Astrocyte (in vitro differentiated cells and primary cell): ENCODE measurements around the gene LRPAP1. TPM values are rescaled to one million over a fixed set of nuclear protein-coding genes. Genes with fewer than 3 reads are reported as not detected.

Experiments
- DNase-seq: peaks from one replicate; pipeline ENCODE4 v3.0.0-alpha.2; 2010; ENCODE audit warnings: low read depth
- FAIRE-seq: peaks from 2 replicates; lab custom pipeline; 2011; peaks lifted over from hg19 to GRCh38; lab: Jason Lieb, UNC
- H2AFZ ChIP-seq: 2 replicates; pipeline ENCODE4 v1.6.0; 2012; ENCODE audit warnings: low read depth, low read length, inconsistent platforms
- H3K27ac ChIP-seq: 2 replicates; pipeline ENCODE4 v1.5.1; 2011; ENCODE audit warnings: low read depth, low read length, inconsistent platforms
- H3K27me3 ChIP-seq: 2 replicates; pipeline ENCODE4 v1.6.0; 2011; ENCODE audit warnings: low read length, inconsistent platforms; ENCODE audit not compliant: insufficient read depth
- H3K36me3 ChIP-seq: 2 replicates; pipeline ENCODE4 v1.5.1; 2011; ENCODE audit warnings: low read length, inconsistent platforms; ENCODE audit not compliant: insufficient read depth
- H3K4me1 ChIP-seq: 2 replicates; pipeline ENCODE4 v1.5.1; 2011; ENCODE audit warnings: low read length, inconsistent platforms; ENCODE audit not compliant: insufficient read depth
- H3K4me2 ChIP-seq: 2 replicates; pipeline ENCODE4 v1.6.0; 2012; ENCODE audit warnings: low read length, inconsistent platforms
- H3K4me3 ChIP-seq: 2 replicates; pipeline ENCODE4 v1.5.1; 2011; ENCODE audit warnings: low read depth, mild to moderate bottlenecking, low read length, inconsistent platforms; ENCODE audit not compliant: insufficient read depth
- H3K79me2 ChIP-seq: 2 replicates; pipeline ENCODE4 v1.6.0; 2012; ENCODE audit warnings: mild to moderate bottlenecking, low read length, inconsistent platforms; ENCODE audit not compliant: insufficient read depth
- H3K9ac ChIP-seq: 2 replicates; pipeline ENCODE4 v1.6.0; 2012; ENCODE audit warnings: mild to moderate bottlenecking, low read length, inconsistent platforms
- H3K9me3 ChIP-seq: 2 replicates; pipeline ENCODE4 v1.5.1; 2012; ENCODE audit warnings: low read depth, mild to moderate bottlenecking, low read length, inconsistent platforms; ENCODE audit not compliant: insufficient read depth
- H4K20me1 ChIP-seq: 2 replicates; pipeline ENCODE4 v1.6.0; 2012; ENCODE audit warnings: low read length, inconsistent platforms; ENCODE audit not compliant: insufficient read depth
- H3K27ac Mint-ChIP-seq: one replicate; pipeline ENCODE4 v1.8.0; 2021; ENCODE audit warnings: mild to moderate bottlenecking, mixed read lengths; ENCODE audit not compliant: unreplicated experiment
- H3K27me3 Mint-ChIP-seq: one replicate; pipeline ENCODE4 v1.8.0; 2021; ENCODE audit warnings: low read depth, mixed read lengths; ENCODE audit not compliant: unreplicated experiment
- H3K36me3 Mint-ChIP-seq: one replicate; pipeline ENCODE4 v1.8.0; 2021; ENCODE audit warnings: low read depth, mixed read lengths; ENCODE audit not compliant: unreplicated experiment
- H3K4me1 Mint-ChIP-seq: one replicate; pipeline ENCODE4 v1.8.0; 2021; ENCODE audit warnings: low read depth, mixed read lengths; ENCODE audit not compliant: unreplicated experiment
- H3K4me3 Mint-ChIP-seq: one replicate; pipeline ENCODE4 v1.8.0; 2021; ENCODE audit warnings: mild to moderate bottlenecking, moderate library complexity, mixed read lengths; ENCODE audit not compliant: unreplicated experiment
- H3K9me3 Mint-ChIP-seq: one replicate; pipeline ENCODE4 v1.8.0; 2021; ENCODE audit warnings: mild to moderate bottlenecking, mixed read lengths; ENCODE audit not compliant: unreplicated experiment
- CTCF ChIP-seq: IDR thresholded peaks from 2 replicates; pipeline ENCODE4 v1.5.1; 2011; ENCODE audit warnings: low read depth, mild to moderate bottlenecking, inconsistent platforms, low read length, moderate library complexity; ENCODE audit not compliant: insufficient read depth
- EZH2 ChIP-seq: IDR thresholded peaks from 2 replicates; pipeline ENCODE4 v1.6.1; 2012; ENCODE audit warnings: mild to moderate bottlenecking, low read length, inconsistent platforms; ENCODE audit not compliant: insufficient read depth
- total RNA-seq: library from RNA; stranded (reverse); gene quantifications from 2 replicates; pipeline ENCODE4 v1.2.1, GENCODE V29; 2021

Gene LRPAP1
- total RNA-seq, 1 donor from 2014 or later = 191 TPM

- Histone ChIP-seq H3K79me2 (no peaks in the 10 kb centered on the region), H3K9ac (no peak overlapping the region), H3K4me2 (no peak overlapping the region), H2AFZ (no peak overlapping the region), H3K36me3 (peaks cover 3% of the 10 kb centered on the region), H3K4me3 (no peak overlapping the region), H3K9me3 (no peaks in the 10 kb centered on the region), H3K27ac (no peak overlapping the region), H3K4me1 (no peaks in the 10 kb centered on the region), H3K27me3 (no peaks in the 10 kb centered on the region), H4K20me1 (peaks cover 20% of the 10 kb centered on the region)
- Mint-ChIP-seq H3K27ac (no peak overlapping the region), H3K36me3 (peaks cover 29% of the 10 kb centered on the region), H3K4me1 (no peaks in the 10 kb centered on the region), H3K9me3 (no peaks in the 10 kb centered on the region), H3K27me3 (no peaks in the 10 kb centered on the region), H3K4me3 (no peak overlapping the region)
- no peak for FAIRE-seq
- no peak for DNase-seq
- TF ChIP-seq EZH2 (no peak), CTCF (no peak)
These were observed 15.1 kb downstream of the LRPAP1 start for GRCh38 chr4:3516836-3517730.

GRCh38 chr4:3516061-3516835 lies 16.0 kb downstream of the LRPAP1 start:
- H2AFZ ChIP-seq = no peak overlapping the region
- H3K9ac ChIP-seq = no peak overlapping the region
- no peaks in the 10 kb centered on the region for H3K79me2 ChIP-seq
- Mint-ChIP-seq H3K36me3 (peaks cover 29% of the 10 kb centered on the region), H3K27ac (no peak overlapping the region), H3K4me3 (no peak overlapping the region), H3K4me1 (no peaks in the 10 kb centered on the region), H3K27me3 (no peaks in the 10 kb centered on the region), H3K9me3 (no peaks in the 10 kb centered on the region)
- H3K27ac ChIP-seq = no peak overlapping the region
- no peaks in the 10 kb centered on the region for H3K4me1 ChIP-seq
- no peaks in the 10 kb centered on the region for H3K9me3 ChIP-seq
- peaks cover 18% of the 10 kb centered on the region for H4K20me1 ChIP-seq
- DNase-seq (no peak), FAIRE-seq (no peak)
- H3K4me3 ChIP-seq = no peak overlapping the region
- no peaks in the 10 kb centered on the region for H3K27me3 ChIP-seq
- peaks cover 3% of the 10 kb centered on the region for H3K36me3 ChIP-seq
- no peak for TF ChIP-seq CTCF
- TF ChIP-seq EZH2 = no peak
- H3K4me2 ChIP-seq = no peak overlapping the region
